Measurements from ENCODE around the gene FAM161B.

The FAM161B gene

GRCh38 chr14:73888971-73889370, 60.9 kb downstream of the FAM161B start:
- Histone ChIP-seq H3K4me3 (ENCODE audit: low read depth, low read length) (no peak overlapping the region), H3K4me1 (ENCODE audit: control insufficient read depth, insufficient read depth, low read length) (no peaks in the 10 kb centered on the region; the same call in 1 of the 2 replicates), H3K9me3 (ENCODE audit: control insufficient read depth, insufficient read depth, low read depth, low read length) (no peaks in the 10 kb centered on the region), H3K36me3 (ENCODE audit: control insufficient read depth in 2 of 2, insufficient read depth in 1 of 2, low read length in 2 of 2) (peaks cover 19 to 25% of the 10 kb centered on the region in 2 experiments), H3K27ac (ENCODE audit: extremely low read depth, low read depth, low read length) (no peak overlapping the region)
- CTCF ChIA-PET, result interaction anchor here (1.1 kb wide), 1 partner anchor 432 kb away, joined by 4 read pairs; no protein-coding TSS in a partner anchor
- no peak for TF ChIP-seq OVOL3 (tag by site-specific recombination; IDR thresholded peaks at IDR 0.05)
- TF ChIP-seq HIC1 (tag by site-specific recombination; IDR thresholded peaks at IDR 0.05), result no peak
- TF ChIP-seq ZNF335 (tag by site-specific recombination; conservative IDR thresholded peaks at IDR 0.05), result no peak
- no peak for TF ChIP-seq PATZ1 (tag by site-specific recombination; IDR thresholded peaks at IDR 0.05)
- TF ChIP-seq ZNF292 (tag by site-specific recombination; IDR thresholded peaks at IDR 0.05; ENCODE audit: borderline replicate concordance, low read depth), result no peak
- TF ChIP-seq ZSCAN23 (tag by site-specific recombination; IDR thresholded peaks at IDR 0.05), result no peak
- POLR2A ChIA-PET, result interaction anchor here (1.2 kb wide), 1 partner anchor 61 kb away, joined by 3 read pairs; the partner anchor contains the start of genes COQ6 and FAM161B

- H3K4me1 ChIP-seq (ENCODE audit: control insufficient read depth, insufficient read depth, low read length), result no peaks in the 10 kb centered on the region; the same call in 1 of the 2 replicates
- H3K9me3 ChIP-seq (ENCODE audit: control insufficient read depth, insufficient read depth, low read depth, low read length), result no peaks in the 10 kb centered on the region
- ChIA-PET CTCF (interaction anchor here (1.1 kb wide), 1 partner anchor 431 kb away, joined by 4 read pairs; no protein-coding TSS in a partner anchor), POLR2A (interaction anchor here (1.2 kb wide), 1 partner anchor 62 kb away, joined by 3 read pairs; the partner anchor contains the start of genes COQ6 and FAM161B)
- no peak overlapping the region for H3K27ac ChIP-seq (ENCODE audit: extremely low read depth, low read depth, low read length)
- no peak for TF ChIP-seq KLF9 (tag by site-specific recombination; IDR thresholded peaks at IDR 0.05; ENCODE audit: low read depth)
- TF ChIP-seq PRDM6 (tag by site-specific recombination; IDR thresholded peaks at IDR 0.05), result 0 out of 2 replicates have a peak, but pooled peaks have one; percentile 20
- TF ChIP-seq ZFHX2 (tag by site-specific recombination; conservative IDR thresholded peaks at IDR 0.05), result 0 out of 2 replicates have a peak, but pooled peaks have one; percentile 3
- no peak for TF ChIP-seq ZBTB1 (tag by site-specific recombination; IDR thresholded peaks at IDR 0.05)
- TF ChIP-seq ZXDB (tag by site-specific recombination; IDR thresholded peaks at IDR 0.05), result peak; percentile 45
- no peak for TF ChIP-seq ZBTB20 (tag by site-specific recombination; IDR thresholded peaks at IDR 0.05)
- peaks cover 13 to 20% of the 10 kb centered on the region in 2 experiments for H3K36me3 ChIP-seq (ENCODE audit: control insufficient read depth in 2 of 2, insufficient read depth in 1 of 2, low read length in 2 of 2)
- H3K4me3 ChIP-seq (ENCODE audit: low read depth, low read length), result peak overlapping the region; percentile 91
Observed at GRCh38 chr14:73888460-73888725, 61.5 kb downstream of the FAM161B start.

GRCh38 chr14:73887694-73888459, 62.0 kb downstream of the FAM161B start:
- Histone ChIP-seq H3K4me3 (ENCODE audit: low read depth, low read length) (peak overlapping the region; percentile 91), H3K36me3 (ENCODE audit: control insufficient read depth in 2 of 2, insufficient read depth in 1 of 2, low read length in 2 of 2) (peaks cover 8 to 15% of the 10 kb centered on the region in 2 experiments; a peak in 2 of 3 replicates)

More at GRCh38 chr14:73887694-73888459, 62.0 kb downstream of the FAM161B start:
- TF ChIP-seq ZNF501 (tag by site-specific recombination; IDR thresholded peaks at IDR 0.05) (no peak), SCRT2 (tag by site-specific recombination; IDR thresholded peaks at IDR 0.05) (0 out of 2 replicates have a peak, but pooled peaks have one; percentile 55), ZFHX2 (tag by site-specific recombination; conservative IDR thresholded peaks at IDR 0.05) (0 out of 2 replicates have a peak, but pooled peaks have one; percentile 13), ZBTB49 (tag by site-specific recombination; IDR thresholded peaks at IDR 0.05; ENCODE audit: low read depth) (no peak), ZNF76 (tag by site-specific recombination; IDR thresholded peaks at IDR 0.05; ENCODE audit: borderline replicate concordance, low read depth) (peak; percentile 79), ZNF335 (tag by site-specific recombination; conservative IDR thresholded peaks at IDR 0.05) (peak; percentile 66)
- CTCF ChIA-PET, result interaction anchor here (1.1 to 1.2 kb wide), 2 partner anchors 11 to 431 kb away, joined by 3 to 4 read pairs; no protein-coding TSS in a partner anchor
- H3K9me3 ChIP-seq (ENCODE audit: control insufficient read depth, insufficient read depth, low read depth, low read length), result no peaks in the 10 kb centered on the region
- POLR2A ChIA-PET, result interaction anchor here (0.6 to 2.5 kb wide), 3 partner anchors 36 to 580 kb away, joined by 3 to 29 read pairs (median 5); partner anchors contain the start of genes COQ6, FAM161B and PTGR2
- no peaks in the 10 kb centered on the region; the same call in 1 of the 2 replicates for H3K4me1 ChIP-seq (ENCODE audit: control insufficient read depth, insufficient read depth, low read length)
- H3K27ac ChIP-seq (ENCODE audit: extremely low read depth, low read depth, low read length), result peak overlapping the region; percentile 86; the same call in 1 of the 2 replicates
